GM19351 (cell line): Measurements from ENCODE around the gene CHMP4A.

Experiments used
- ATAC-seq: cut with Tn5 transposase; IDR thresholded peaks from one replicate; pipeline ENCODE4 v1.9.1; 2021; ENCODE audit warnings: mild to moderate bottlenecking, moderate library complexity; ENCODE audit not compliant: unreplicated experiment

The CHMP4A gene, protein sequence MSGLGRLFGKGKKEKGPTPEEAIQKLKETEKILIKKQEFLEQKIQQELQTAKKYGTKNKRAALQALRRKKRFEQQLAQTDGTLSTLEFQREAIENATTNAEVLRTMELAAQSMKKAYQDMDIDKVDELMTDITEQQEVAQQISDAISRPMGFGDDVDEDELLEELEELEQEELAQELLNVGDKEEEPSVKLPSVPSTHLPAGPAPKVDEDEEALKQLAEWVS

DNA sequence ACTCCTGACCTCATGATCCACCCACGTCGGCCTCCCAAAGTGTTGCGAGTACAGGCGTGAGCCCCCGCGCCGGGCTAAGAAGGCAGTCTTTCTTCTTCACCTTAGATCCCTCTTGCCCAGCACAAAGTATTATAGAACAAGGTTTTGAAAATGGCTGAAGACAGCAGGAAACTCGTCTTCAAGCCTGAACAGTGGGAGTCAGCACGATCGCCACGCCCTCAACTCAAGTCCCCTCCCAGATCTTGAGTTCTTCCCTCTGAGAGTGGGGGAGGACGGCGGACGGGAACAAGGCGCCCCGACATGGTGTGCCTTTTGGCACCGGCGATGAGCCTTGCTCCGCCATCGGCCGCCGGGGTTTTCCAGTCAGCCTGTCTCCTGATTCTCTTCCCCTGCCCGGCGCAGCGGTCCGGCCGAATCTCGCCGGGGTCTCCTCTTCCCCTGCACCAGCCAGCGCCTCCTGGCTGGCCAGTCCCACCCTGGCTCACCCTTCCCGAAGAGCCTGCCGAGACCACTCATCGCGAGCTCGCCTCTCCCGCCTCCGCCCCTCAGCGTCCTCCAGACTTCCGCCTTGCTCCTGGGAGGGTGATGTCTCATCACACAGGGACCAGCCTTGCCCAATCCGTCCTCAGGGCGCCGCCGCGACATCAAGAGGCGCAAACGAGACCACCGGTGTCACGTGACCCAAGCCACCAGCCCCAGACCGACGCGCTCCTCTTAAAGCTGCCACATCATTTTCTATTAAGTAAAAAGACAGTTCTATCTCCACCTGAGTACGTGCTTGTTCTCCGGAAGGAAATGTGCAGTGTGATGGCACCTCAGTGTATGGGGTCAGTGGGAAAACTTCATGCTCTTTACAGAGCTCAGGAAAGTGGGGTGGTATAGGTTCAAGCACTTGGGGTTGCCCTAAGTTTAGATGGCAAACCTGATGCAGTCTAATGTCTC, at the start of gene CHMP4A:
CHMP4A (minus strand) TSS at position 565 of the 942 bp plus-strand sequence; CDS start at position 516, 49 bp downstream.
- ATAC-seq = peak; percentile 73

- ATAC-seq = no peak
These were observed 48.7 kb upstream of the CHMP4A start for GRCh38 chr14:24261969-24262327.

DNA sequence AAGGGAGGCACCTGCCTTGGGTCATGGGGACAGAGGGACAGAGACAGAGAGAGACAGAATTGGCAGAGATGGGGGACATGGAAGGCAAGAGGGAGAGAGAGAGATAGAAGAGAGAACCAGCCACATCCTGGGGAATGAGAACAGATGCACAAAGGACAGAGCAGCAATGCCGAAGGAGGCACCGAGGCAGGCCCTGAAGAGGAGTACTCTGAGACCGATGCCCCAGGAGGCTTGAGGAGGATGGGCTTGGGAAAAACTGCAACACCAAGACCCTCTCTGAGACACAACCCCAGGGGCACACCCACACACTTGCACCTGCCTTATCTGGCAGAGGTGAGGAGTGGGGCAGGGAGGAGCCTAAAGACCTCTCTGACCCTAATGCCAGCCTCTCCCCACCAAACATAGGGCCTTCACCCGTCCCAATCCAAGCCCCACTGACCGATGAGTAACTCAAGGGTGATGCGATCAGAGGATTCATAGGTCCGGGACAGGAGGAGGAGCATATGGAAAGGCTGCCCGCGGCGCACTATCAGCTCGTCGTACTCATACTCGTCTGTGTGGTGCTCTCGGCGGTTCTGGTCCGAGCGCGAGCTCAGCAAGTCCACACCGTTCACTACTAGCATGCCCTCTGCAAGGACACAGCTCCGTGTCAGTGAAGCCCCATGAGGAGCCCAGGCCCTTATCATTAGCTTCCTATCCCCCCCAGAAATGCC, 48.1 kb upstream of the CHMP4A start:
- ATAC-seq = no peak

GRCh38 chr14:24260780-24261157, 47.5 kb upstream of the CHMP4A start:
- no peak for ATAC-seq

- ATAC-seq = no peak
These were observed 46.9 kb upstream of the CHMP4A start for GRCh38 chr14:24260026-24260779.

- no peak for ATAC-seq
These were observed 46.2 kb upstream of the CHMP4A start for GRCh38 chr14:24259282-24260025.

- ATAC-seq = no peak
These were observed 45.4 kb upstream of the CHMP4A start for GRCh38 chr14:24258548-24259265.

DNA sequence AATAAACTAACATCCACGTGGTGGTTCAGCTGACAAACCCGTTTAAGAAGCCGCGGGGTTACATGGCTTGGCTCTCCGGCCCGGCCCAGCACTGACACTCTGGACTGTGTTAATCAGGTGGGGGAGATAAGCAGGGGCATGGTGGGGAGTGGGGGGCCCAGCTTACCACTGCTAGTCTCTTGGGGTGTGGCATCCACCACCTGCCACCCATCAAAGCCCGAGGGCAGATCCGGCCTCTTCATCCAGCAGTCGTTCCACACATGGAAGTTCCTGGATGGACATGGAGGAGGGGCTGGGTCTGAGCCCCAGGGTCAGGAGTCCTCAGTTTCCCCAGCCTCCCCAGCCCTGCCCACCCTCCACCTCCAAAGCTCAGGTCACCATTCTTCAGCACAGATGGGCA, 44.8 kb upstream of the CHMP4A start:
- no peak for ATAC-seq

GRCh38 chr14:24256960-24257359, 43.7 kb upstream of the CHMP4A start:
- ATAC-seq = no peak

DNA sequence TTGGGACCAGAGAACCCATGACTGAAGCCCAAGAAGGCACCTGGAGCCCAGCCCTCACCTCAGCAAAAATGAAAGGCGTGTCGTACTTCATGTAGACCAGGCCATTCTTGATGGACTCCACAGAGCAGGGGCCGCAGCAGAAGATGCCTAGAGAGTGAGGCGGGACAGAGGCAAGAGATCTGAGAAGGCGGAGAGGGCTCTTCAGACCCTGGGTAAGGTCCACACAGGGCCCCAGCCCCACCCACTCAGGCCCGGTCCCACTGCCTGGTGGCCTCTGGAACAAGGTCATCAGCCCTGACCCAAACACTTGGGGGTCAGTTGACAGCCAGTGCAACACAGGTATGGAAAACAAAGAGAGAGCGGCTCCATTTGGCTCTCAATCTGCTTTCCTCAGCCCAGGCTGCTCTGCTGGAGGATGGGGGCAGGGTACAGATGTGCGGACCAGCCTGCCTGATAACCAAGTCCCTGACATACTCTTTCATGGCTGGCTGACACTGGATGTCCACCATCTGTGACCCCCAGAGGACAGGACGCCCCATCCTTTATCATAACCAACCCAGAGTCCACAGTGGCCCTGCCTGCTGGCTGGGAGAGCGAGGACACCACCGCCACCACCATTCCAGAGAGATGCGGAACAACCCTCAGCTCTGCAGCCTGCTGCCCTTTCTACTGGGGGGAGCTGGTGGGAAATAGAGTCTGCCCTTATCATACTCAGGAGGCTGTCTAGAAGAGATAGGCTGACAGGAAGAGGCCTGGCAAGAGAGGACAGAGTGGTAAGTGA, 42.8 kb upstream of the CHMP4A start:
- ATAC-seq = no peak

GRCh38 chr14:24255438-24255837, 42.1 kb upstream of the CHMP4A start:
- ATAC-seq = no peak

DNA sequence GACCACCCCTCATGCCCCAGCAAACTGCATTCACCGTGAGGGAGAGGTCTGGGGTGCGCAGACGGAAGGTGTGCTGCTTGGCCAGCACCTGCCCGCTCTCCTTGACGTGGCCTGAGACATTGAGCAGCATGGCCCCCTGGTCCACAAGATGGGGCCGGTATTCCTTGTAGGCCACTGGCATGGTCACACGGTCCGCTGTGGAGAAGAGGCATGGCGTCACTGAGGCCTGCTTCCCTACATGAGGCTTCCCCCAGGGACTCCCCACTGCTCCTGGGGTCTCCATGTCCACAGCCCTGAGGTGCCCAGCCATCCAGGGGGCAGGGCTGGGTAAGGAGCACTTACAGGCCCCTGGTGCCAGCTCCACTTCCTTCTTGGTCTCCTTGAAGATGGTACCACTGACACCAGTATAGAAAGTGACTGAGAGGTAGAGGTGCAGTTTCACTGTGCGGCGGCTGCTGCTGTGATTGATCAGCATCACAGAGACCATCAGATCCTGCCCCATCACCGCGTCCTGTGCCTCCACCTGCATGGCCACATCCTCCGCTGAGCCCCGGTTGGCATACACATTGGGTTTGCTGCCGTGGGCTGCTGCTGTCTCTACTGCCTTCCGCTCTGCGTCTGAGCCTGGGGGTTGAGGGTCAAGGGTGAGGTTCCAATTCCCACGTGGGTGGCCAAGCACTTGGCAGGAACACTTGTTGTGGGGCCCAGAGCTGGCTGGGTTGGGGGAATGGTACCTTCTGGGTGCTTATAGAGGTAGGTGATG, 41.5 kb upstream of the CHMP4A start:
- ATAC-seq = no peak

DNA sequence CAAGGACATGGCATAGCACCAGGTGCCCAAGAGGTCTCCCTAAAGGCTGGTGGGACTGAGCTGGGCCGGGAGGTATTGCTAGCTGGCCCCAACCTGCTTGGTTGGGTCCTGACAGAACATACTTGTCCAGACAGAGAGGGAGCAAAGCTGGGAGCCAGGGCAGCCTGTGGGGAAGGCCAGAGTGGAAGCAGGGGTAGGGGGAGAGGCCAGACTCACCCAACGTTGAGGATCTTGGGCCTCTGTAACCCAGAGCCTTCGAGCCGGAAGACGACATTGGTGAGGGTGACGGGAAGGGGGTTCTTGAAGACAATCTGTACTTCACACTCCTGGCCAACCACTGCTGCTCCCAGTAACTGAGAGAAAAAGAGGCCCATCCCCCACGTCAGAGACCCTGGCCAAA, 40.6 kb upstream of the CHMP4A start:
- ATAC-seq = no peak

GRCh38 chr14:24252289-24253124, 39.2 kb upstream of the CHMP4A start:
- ATAC-seq = no peak

GRCh38 chr14:24251880-24252288, 38.6 kb upstream of the CHMP4A start:
- ATAC-seq = no peak

GRCh38 chr14:24250354-24250753, 37.1 kb upstream of the CHMP4A start:
- ATAC-seq = no peak
